Progenitor cell of endocrine pancreas (in vitro differentiated cells): Measurements from ENCODE around the gene ZFP1. TPM values are rescaled to one million over a fixed set of nuclear protein-coding genes. Genes with fewer than 3 reads are reported as not detected.
A peak's percentile ranks its signal among the peaks of the same experiment; 100 is the strongest.

Source experiments
- DNase-seq: peaks from one replicate; pipeline ENCODE4 v3.0.0; 2021; ENCODE audit warnings: low spot score; ENCODE audit not compliant: unreplicated experiment
- H3K27ac Mint-ChIP-seq: 2 replicates; pipeline ENCODE4 v1.8.0; 2021; ENCODE audit warnings: mild to moderate bottlenecking, moderate library complexity, mixed read lengths
- H3K27me3 Mint-ChIP-seq: 2 replicates; pipeline ENCODE4 v1.8.0; 2021; ENCODE audit warnings: mixed read lengths
- H3K36me3 Mint-ChIP-seq: 2 replicates; pipeline ENCODE4 v1.8.0; 2022; ENCODE audit warnings: mixed read lengths; ENCODE audit not compliant: insufficient read depth
- H3K4me1 Mint-ChIP-seq: 2 replicates; pipeline ENCODE4 v1.8.0; 2021; ENCODE audit warnings: low read depth, mixed read lengths
- H3K4me3 Mint-ChIP-seq: 2 replicates; pipeline ENCODE4 v1.8.0; 2021; ENCODE audit warnings: low read depth, mild to moderate bottlenecking, moderate library complexity, mixed read lengths
- H3K9me3 Mint-ChIP-seq: 2 replicates; pipeline ENCODE4 v1.8.0; 2021; ENCODE audit warnings: low read depth, mixed read lengths
- CTCF ChIP-seq: fragments of 200-600 bp; sonication (generic); IDR thresholded peaks from one replicate; pipeline ENCODE4 v1.5.0; 2021; ENCODE audit warnings: antibody characterized with exemption, mild to moderate bottlenecking; ENCODE audit not compliant: unreplicated experiment
- total RNA-seq: library from RNA; stranded (reverse); gene quantifications from 2 replicates; pipeline ENCODE4 v1.2.1, GENCODE V29; 2021

The ZFP1 gene
- total RNA-seq, 1 donor from 2014 or later = 17.5 TPM

GRCh38 chr16:75114179-75114945 is 34.0 kb upstream of the ZFP1 start:
- H3K27ac Mint-ChIP-seq = no peak overlapping the region
- no peaks in the 10 kb centered on the region for H3K27me3 Mint-ChIP-seq
- DNase-seq = no peak
- H3K9me3 Mint-ChIP-seq = no peaks in the 10 kb centered on the region
- peaks cover 9% of the 10 kb centered on the region for H3K4me1 Mint-ChIP-seq
- TF ChIP-seq CTCF = no peak
- no peak overlapping the region for H3K4me3 Mint-ChIP-seq
- no peaks in the 10 kb centered on the region for H3K36me3 Mint-ChIP-seq

GRCh38 chr16:75114946-75115825 is 33.1 kb upstream of the ZFP1 start:
- Mint-ChIP-seq H3K9me3 (no peaks in the 10 kb centered on the region), H3K27me3 (no peaks in the 10 kb centered on the region), H3K27ac (no peak overlapping the region), H3K4me3 (no peak overlapping the region), H3K4me1 (peaks cover 9% of the 10 kb centered on the region), H3K36me3 (no peaks in the 10 kb centered on the region)
- TF ChIP-seq CTCF = no peak
- DNase-seq = no peak

DNA sequence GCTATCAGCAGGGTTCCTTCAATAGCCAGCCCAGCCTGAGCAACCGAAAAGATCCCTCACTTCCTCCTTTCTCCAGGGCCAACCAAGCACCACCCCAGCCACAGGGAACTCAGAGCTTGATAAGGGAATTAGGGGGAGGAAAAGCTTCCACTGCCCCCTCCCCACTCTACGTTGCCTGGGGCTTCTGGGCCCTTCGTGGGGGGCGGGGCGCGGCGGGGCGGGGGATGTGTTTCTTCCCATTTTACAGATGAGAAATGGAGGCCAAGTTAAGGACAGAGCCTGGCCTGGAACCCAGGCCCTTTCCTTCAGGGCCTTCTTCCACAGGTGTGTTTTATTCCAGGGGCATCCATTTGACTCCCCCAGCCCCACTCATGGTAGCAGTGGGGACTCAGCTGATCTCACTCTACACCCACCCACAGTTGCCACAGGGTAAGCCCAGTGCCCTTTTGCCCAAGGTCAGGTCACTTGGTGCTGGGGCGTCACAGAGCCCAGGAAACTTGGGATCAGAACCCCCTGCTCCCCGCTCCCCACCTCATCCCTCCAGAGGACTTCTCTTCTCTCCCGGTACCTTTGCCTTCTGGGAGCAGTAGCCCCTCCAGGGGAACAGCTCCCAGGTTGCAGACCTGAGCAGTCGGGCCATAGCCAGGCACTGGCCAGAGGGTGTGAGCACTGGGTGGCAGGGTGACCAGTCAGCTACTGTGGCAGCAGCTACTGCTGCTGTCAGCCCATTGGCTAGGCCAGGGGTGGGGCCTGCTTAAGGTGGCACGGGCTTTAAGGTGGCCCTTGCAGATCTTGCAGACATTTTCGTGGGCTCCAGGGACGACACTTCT is 32.0 kb upstream of the ZFP1 start, which contains the start of gene LDHD:
TSS of gene LDHD (minus strand) at position 700 of the 830 bp plus-strand sequence. CDS start at position 640, 60 bp downstream.
- Mint-ChIP-seq H3K9me3 (peaks cover 1% of the 10 kb centered on the region), H3K36me3 (no peaks in the 10 kb centered on the region), H3K4me1 (peaks cover 3% of the 10 kb centered on the region), H3K4me3 (peak within 1 kb of the TSS; percentile 56), H3K27me3 (no peaks in the 10 kb centered on the region), H3K27ac (no peak within 1 kb of the TSS)
- no peak for TF ChIP-seq CTCF
- DNase-seq = no peak

GRCh38 chr16:75116911-75117245 is 31.4 kb upstream of the ZFP1 start:
- no peak for TF ChIP-seq CTCF
- H3K27me3 Mint-ChIP-seq = no peaks in the 10 kb centered on the region
- H3K4me3 Mint-ChIP-seq = no peak overlapping the region
- peaks cover 3% of the 10 kb centered on the region for H3K4me1 Mint-ChIP-seq
- H3K36me3 Mint-ChIP-seq = no peaks in the 10 kb centered on the region
- no peak for DNase-seq
- no peak overlapping the region for H3K27ac Mint-ChIP-seq
- peaks cover 4% of the 10 kb centered on the region for H3K9me3 Mint-ChIP-seq
